Measurements from ENCODE around the gene PCCA.
A peak's percentile ranks its signal among the peaks of the same experiment; 100 is the strongest.

The PCCA gene

DNA sequence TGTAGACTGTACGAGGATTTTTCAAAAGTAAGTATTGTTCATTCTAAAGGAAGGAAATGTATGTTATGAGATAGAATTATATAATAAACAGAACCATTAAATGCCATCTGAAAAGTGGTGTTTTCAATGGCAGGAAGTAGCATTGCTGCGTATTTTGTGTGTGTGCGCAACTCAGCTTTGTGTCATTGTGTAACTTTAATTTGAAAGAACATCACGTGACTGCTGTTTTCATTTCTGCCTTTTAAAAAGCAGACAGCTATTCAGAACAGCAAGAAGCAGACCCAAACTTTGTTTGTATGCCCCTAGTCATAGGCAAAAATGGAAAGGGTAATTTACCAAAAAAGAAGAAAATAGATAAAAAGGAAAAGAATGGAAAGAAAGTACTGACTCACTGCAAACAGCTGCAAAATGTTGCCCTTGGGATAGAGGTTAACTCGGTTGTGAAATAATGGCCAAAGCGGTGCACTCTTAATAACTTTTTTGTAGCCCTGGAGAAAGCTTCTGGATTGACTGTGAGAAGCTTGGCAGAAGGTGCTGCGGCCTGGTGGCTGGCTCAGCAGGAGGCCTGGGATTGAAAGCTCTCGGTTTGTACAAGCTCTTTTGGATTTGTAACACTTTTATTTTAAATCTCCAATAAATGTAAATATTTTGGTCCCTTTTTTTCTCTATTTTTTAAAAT is 402.4 kb downstream of the PCCA start:
- DNase-seq: peak; percentile 42
- no peak overlapping the region for H3K27ac ChIP-seq

DNA sequence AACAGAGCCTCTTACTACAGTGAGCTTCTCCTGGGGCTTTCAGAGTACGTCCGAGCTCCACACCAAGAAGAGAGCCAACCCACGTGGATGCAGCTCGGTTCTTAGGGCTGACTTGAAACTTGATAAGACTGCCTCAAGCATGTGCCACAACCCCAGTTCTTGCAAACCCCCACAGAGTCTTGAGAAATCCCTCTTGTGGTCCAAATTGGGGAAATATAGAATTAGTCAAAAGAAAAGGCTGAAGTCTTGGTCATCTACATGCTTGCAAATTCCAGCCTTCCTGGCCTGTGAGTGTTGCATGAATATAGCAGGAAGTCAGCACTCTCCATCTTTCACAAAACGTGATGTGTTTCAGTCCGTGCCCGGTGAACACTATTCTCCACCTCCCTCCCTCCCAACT is 404.5 kb downstream of the PCCA start:
- TF ChIP-seq, protein P1, sequence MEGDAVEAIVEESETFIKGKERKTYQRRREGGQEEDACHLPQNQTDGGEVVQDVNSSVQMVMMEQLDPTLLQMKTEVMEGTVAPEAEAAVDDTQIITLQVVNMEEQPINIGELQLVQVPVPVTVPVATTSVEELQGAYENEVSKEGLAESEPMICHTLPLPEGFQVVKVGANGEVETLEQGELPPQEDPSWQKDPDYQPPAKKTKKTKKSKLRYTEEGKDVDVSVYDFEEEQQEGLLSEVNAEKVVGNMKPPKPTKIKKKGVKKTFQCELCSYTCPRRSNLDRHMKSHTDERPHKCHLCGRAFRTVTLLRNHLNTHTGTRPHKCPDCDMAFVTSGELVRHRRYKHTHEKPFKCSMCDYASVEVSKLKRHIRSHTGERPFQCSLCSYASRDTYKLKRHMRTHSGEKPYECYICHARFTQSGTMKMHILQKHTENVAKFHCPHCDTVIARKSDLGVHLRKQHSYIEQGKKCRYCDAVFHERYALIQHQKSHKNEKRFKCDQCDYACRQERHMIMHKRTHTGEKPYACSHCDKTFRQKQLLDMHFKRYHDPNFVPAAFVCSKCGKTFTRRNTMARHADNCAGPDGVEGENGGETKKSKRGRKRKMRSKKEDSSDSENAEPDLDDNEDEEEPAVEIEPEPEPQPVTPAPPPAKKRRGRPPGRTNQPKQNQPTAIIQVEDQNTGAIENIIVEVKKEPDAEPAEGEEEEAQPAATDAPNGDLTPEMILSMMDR (IDR thresholded peaks at IDR 0.05; ENCODE audit: low read depth, low read length, missing control alignments): no peak
- H3K27ac ChIP-seq: no peak overlapping the region
- H3K27me3 ChIP-seq (replicated peaks): no peaks in the 10 kb centered on the region
- no peaks in the 10 kb centered on the region for H3K36me3 ChIP-seq (replicated peaks)
- DNase-seq: no peak
- H3K4me3 ChIP-seq (ENCODE audit: low read depth, low read length): no peak overlapping the region
- in situ Hi-C loops (cut with HindIII; ENCODE audit: low pct_ligation_motif_present, low sequenced_read_pairs): no loop called here

More for the DNA sequence above, 402.4 kb downstream of the PCCA start:
- Histone ChIP-seq H3K27me3 (replicated peaks) (no peaks in the 10 kb centered on the region), H3K4me3 (ENCODE audit: low read depth, low read length) (no peak overlapping the region), H3K36me3 (replicated peaks) (no peaks in the 10 kb centered on the region)
- TF ChIP-seq, protein P1 (IDR thresholded peaks at IDR 0.05; ENCODE audit: low read depth, low read length, missing control alignments): peak; percentile 42
- in situ Hi-C loops (cut with HindIII; ENCODE audit: low pct_ligation_motif_present, low sequenced_read_pairs): no loop called here

DNA sequence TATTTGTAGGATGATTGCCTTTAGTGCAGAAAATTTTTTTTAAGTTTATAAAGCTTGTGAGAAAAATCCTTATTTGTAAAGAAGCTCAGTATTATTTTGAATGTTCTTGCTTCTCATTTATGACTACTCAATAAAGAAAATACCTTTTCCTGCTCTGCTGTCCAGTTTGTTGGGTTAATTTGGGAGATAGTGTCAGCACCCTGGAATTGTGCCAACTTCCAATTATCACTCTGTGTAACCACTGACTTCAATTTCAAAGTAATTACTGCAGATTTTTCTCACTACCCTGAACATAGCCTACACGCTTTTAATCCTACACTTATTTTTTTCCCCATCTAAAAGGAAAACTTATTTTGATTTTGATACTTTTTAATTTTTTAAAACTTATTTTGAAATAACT is 406.6 kb downstream of the PCCA start:
- no peak for DNase-seq
- H3K4me3 ChIP-seq (ENCODE audit: low read depth, low read length): no peak overlapping the region
- no peaks in the 10 kb centered on the region for H3K27me3 ChIP-seq (replicated peaks)
- H3K36me3 ChIP-seq (replicated peaks): no peaks in the 10 kb centered on the region
- in situ Hi-C loops (cut with HindIII; ENCODE audit: low pct_ligation_motif_present, low sequenced_read_pairs): no loop called here
- H3K27ac ChIP-seq: no peak overlapping the region
- TF ChIP-seq, protein P1 (IDR thresholded peaks at IDR 0.05; ENCODE audit: low read depth, low read length, missing control alignments): no peak

DNA sequence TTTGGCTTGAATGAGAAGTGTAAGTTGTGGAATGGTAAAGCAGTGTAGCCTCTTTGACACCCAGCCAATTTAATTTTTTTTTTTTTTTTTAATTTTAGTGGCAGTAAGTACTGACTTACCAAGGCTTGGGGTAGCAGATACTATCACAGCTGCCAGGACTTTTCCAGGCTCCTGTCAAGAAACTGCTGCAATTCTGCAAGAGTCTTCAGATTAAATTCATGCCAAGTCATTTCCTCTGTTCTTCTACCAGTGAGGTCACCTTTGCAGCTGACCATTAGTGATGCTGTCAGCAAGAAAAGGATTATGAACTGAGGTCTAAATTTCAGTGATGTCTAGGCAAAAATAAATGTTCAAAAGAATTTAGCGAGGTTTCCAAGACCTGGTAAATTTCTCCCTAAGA is 408.5 kb downstream of the PCCA start:
- TF ChIP-seq, protein P1 (IDR thresholded peaks at IDR 0.05; ENCODE audit: low read depth, low read length, missing control alignments): no peak
- Histone ChIP-seq H3K27me3 (replicated peaks) (no peaks in the 10 kb centered on the region), H3K4me3 (ENCODE audit: low read depth, low read length) (no peak overlapping the region), H3K27ac (no peak overlapping the region), H3K36me3 (replicated peaks) (no peaks in the 10 kb centered on the region)
- in situ Hi-C loops (cut with HindIII; ENCODE audit: low pct_ligation_motif_present, low sequenced_read_pairs): no loop called here
- DNase-seq: peak; percentile 41

DNA sequence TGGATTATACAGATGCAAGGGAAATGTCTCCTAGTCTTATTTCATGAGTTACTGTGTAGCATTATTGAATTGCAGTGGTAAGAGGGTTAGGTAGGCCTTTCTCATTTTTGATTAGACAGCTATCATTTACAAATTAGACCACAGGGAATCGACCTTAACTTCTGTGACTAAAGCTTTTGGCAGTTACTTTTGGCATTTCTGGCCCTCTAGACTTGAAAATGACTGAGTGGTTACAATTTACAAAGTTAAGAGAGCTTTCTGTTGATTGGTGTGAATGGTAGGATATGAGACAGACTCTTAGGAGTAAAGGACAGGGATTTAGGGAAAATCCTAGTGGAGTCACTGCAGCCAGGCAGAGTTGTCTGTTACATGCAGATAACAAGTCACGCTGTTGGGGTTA is 413.6 kb downstream of the PCCA start:
- H3K36me3 ChIP-seq (replicated peaks): no peaks in the 10 kb centered on the region
- TF ChIP-seq, protein P1 (IDR thresholded peaks at IDR 0.05; ENCODE audit: low read depth, low read length, missing control alignments): no peak
- H3K4me3 ChIP-seq (ENCODE audit: low read depth, low read length): no peak overlapping the region
- no peak for DNase-seq
- no peak overlapping the region for H3K27ac ChIP-seq
- no peaks in the 10 kb centered on the region for H3K27me3 ChIP-seq (replicated peaks)
- in situ Hi-C loops (cut with HindIII; ENCODE audit: low pct_ligation_motif_present, low sequenced_read_pairs): no loop called here

DNA sequence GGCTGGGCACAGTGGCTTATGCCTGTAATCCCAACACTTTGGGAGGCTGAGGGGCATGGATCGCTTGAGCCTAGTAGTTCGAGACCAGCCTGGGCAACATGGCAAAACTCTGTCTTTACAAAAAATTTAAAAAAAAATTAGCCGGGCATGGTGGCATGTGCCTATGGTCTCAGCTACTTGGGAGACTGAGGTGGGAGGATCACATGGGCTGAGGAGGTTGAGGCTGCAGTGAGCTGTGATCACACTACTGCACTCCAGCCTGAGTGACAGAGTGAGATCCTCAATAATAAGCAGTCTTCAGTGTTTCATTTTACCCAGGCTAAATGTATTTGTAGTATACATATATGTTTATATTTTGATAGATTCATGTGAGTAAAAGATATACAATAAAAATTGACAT is 414.7 kb downstream of the PCCA start:
- Histone ChIP-seq H3K4me3 (ENCODE audit: low read depth, low read length) (no peak overlapping the region), H3K27ac (no peak overlapping the region), H3K27me3 (replicated peaks) (no peaks in the 10 kb centered on the region), H3K36me3 (replicated peaks) (no peaks in the 10 kb centered on the region)
- in situ Hi-C loops (cut with HindIII; ENCODE audit: low pct_ligation_motif_present, low sequenced_read_pairs): no loop called here
- TF ChIP-seq, protein P1 (IDR thresholded peaks at IDR 0.05; ENCODE audit: low read depth, low read length, missing control alignments): no peak
- DNase-seq: no peak

All from brain microvascular endothelial cell (primary cell).